MM.1S (cell line): ENCODE data around the gene NEDD4L.

Experiments
- DNase-seq: peaks from one replicate; pipeline ENCODE4 v3.0.0-alpha.2; 2015
- H2AFZ ChIP-seq: fragments of 300-600 bp; sonication (generic); 2 replicates; pipeline ENCODE4 v1.6.0; 2016; ENCODE audit warnings: antibody characterized with exemption, low read length
- H3F3A ChIP-seq: fragments of 300-600 bp; sonication (generic); 2 replicates; pipeline ENCODE4 v1.6.1; 2016; ENCODE audit warnings: mild to moderate bottlenecking, antibody characterized with exemption, low read length, moderate library complexity, mixed read lengths; ENCODE audit not compliant: insufficient read depth
- H3K27ac ChIP-seq: fragments of 300-600 bp; sonication (generic); 2 replicates; pipeline ENCODE4 v1.5.1; 2016; ENCODE audit warnings: mild to moderate bottlenecking, low read length
- H3K27me3 ChIP-seq: fragments of 300-600 bp; sonication (generic); replicated peaks from 2 replicates; pipeline ENCODE4 v1.6.0; 2016; ENCODE audit warnings: low read length; ENCODE audit not compliant: insufficient read depth
- H3K36me3 ChIP-seq: fragments of 300-600 bp; sonication (generic); replicated peaks from 2 replicates; pipeline ENCODE4 v1.6.1; 2016; ENCODE audit warnings: mild to moderate bottlenecking, low read length, mixed read lengths; ENCODE audit not compliant: insufficient read depth
- H3K4me1 ChIP-seq: fragments of 300-600 bp; sonication (generic); 2 replicates; pipeline ENCODE4 v1.6.1; 2016; ENCODE audit warnings: low read length, mixed read lengths
- H3K4me2 ChIP-seq: fragments of 300-600 bp; sonication (generic); 2 replicates; pipeline ENCODE4 v1.6.0; 2016; ENCODE audit warnings: low read depth, low read length
- H3K4me3 ChIP-seq: fragments of 300-600 bp; sonication (generic); 2 replicates; pipeline ENCODE4 v1.5.1; 2016; ENCODE audit warnings: low read length, mixed read lengths
- H3K79me2 ChIP-seq: fragments of 300-600 bp; sonication (generic); 2 replicates; pipeline ENCODE4 v1.6.1; 2016; ENCODE audit warnings: mixed run types, low read length, mixed read lengths
- H3K9ac ChIP-seq: fragments of 300-600 bp; sonication (generic); 2 replicates; pipeline ENCODE4 v1.6.1; 2016; ENCODE audit warnings: low read length, mixed read lengths
- H3K9me2 ChIP-seq: fragments of 300-600 bp; sonication (generic); replicated peaks from 2 replicates; pipeline ENCODE4 v1.6.1; 2016; ENCODE audit warnings: mild to moderate bottlenecking, low read length, mixed read lengths; ENCODE audit not compliant: insufficient read depth
- H3K9me3 ChIP-seq: fragments of 300-600 bp; sonication (generic); replicated peaks from 2 replicates; pipeline ENCODE4 v1.6.1; 2016; ENCODE audit warnings: mild to moderate bottlenecking, low read length, mixed read lengths; ENCODE audit not compliant: insufficient read depth
- H4K20me1 ChIP-seq: fragments of 300-600 bp; sonication (generic); 2 replicates; pipeline ENCODE4 v1.6.1; 2016; ENCODE audit warnings: mild to moderate bottlenecking, low read length, moderate library complexity, mixed read lengths; ENCODE audit not compliant: insufficient read depth
- CTCF ChIP-seq: fragments of 300-600 bp; sonication (generic); IDR thresholded peaks from 2 replicates; pipeline ENCODE4 v1.5.1; 2016; ENCODE audit warnings: antibody characterized with exemption, low read length, mixed read lengths
- EZH2 ChIP-seq: fragments of 300-600 bp; sonication (generic); optimal IDR thresholded peaks from 2 replicates; pipeline ENCODE3; 2017; ENCODE audit warnings: low read depth, mild to moderate bottlenecking, antibody characterized with exemption, low read length, mixed read lengths
- EZH2phosphoT487 ChIP-seq: fragments of 300-600 bp; sonication (generic); IDR thresholded peaks from 2 replicates; pipeline ENCODE4 v1.6.1; 2018; ENCODE audit warnings: antibody characterized with exemption, low read length

The NEDD4L gene

GRCh38 chr18:58221060-58221725, 177.2 kb downstream of the NEDD4L start:
- Histone ChIP-seq H3K9ac (no peak overlapping the region), H3K4me2 (no peak overlapping the region), H3K36me3 (no peaks in the 10 kb centered on the region), H3F3A (no peaks in the 10 kb centered on the region), H3K4me3 (no peak overlapping the region), H2AFZ (no peak overlapping the region), H3K9me2 (no peaks in the 10 kb centered on the region), H3K27me3 (no peaks in the 10 kb centered on the region), H3K9me3 (no peaks in the 10 kb centered on the region), H4K20me1 (no peaks in the 10 kb centered on the region), H3K79me2 (no peaks in the 10 kb centered on the region), H3K4me1 (0 out of 2 replicates have a peak, but pooled peaks cover 7% of the 10 kb centered on the region), H3K27ac (no peak overlapping the region)
- TF ChIP-seq EZH2 (no peak), EZH2phosphoT487 (no peak), CTCF (no peak)
- DNase-seq, result no peak

- H2AFZ ChIP-seq, result no peak overlapping the region
- no peaks in the 10 kb centered on the region for H3K9me3 ChIP-seq
- no peaks in the 10 kb centered on the region for H3K79me2 ChIP-seq
- no peaks in the 10 kb centered on the region for H3K9me2 ChIP-seq
- no peak overlapping the region for H3K4me3 ChIP-seq
- H3K27ac ChIP-seq, result no peak overlapping the region
- H3K9ac ChIP-seq, result no peak overlapping the region
- H3K4me1 ChIP-seq, result 0 out of 2 replicates have a peak, but pooled peaks cover 7% of the 10 kb centered on the region
- TF ChIP-seq EZH2phosphoT487 (no peak), CTCF (no peak), EZH2 (no peak)
- no peaks in the 10 kb centered on the region for H3F3A ChIP-seq
- no peak for DNase-seq
- H4K20me1 ChIP-seq, result no peaks in the 10 kb centered on the region
- no peaks in the 10 kb centered on the region for H3K27me3 ChIP-seq
- H3K36me3 ChIP-seq, result no peaks in the 10 kb centered on the region
- no peak overlapping the region for H3K4me2 ChIP-seq
These were observed 178.6 kb downstream of the NEDD4L start for GRCh38 chr18:58222432-58223125.

GRCh38 chr18:58223717-58224424, 179.8 kb downstream of the NEDD4L start:
- Histone ChIP-seq H3K27me3 (no peaks in the 10 kb centered on the region), H3K79me2 (no peaks in the 10 kb centered on the region), H3K9me2 (no peaks in the 10 kb centered on the region), H3K9ac (no peak overlapping the region), H4K20me1 (no peaks in the 10 kb centered on the region), H3K4me2 (no peak overlapping the region), H3F3A (no peaks in the 10 kb centered on the region), H3K4me3 (no peak overlapping the region), H3K9me3 (no peaks in the 10 kb centered on the region), H3K27ac (no peak overlapping the region), H3K4me1 (0 out of 2 replicates have a peak, but pooled peaks cover 7% of the 10 kb centered on the region), H2AFZ (no peak overlapping the region), H3K36me3 (no peaks in the 10 kb centered on the region)
- no peak for TF ChIP-seq EZH2phosphoT487
- no peak for TF ChIP-seq CTCF
- no peak for TF ChIP-seq EZH2
- DNase-seq, result no peak
